K562 (cell line): ENCODE data around the gene MAP3K7CL. TPM values are rescaled to one million over a fixed set of nuclear protein-coding genes. Genes with fewer than 3 reads are reported as not detected.

ENCODE experiments used
- ATAC-seq: fragments of 200-7000 bp; cut with Tn5 transposase; 3 replicates; pipeline ENCODE4 v1.9.1; 2020; ENCODE audit warnings: moderate library complexity
- BruUV-seq: library from RNA; stranded (reverse); fragments of 400-500 nt; replicated peaks from 2 replicates; lab custom pipeline; 2021; lab: Mats Ljungman, UMichigan
- CTCF ChIA-PET: fragments of 300-600 bp; formaldehyde crosslinking; extraction: SDS; loops from one replicate; lab custom pipeline; 2021; ENCODE audit warnings: low intra/inter-chr PET ratio; lab: Yijun Ruan, JAX
- POLR2A ChIA-PET: fragments of 300-600, 350-650 bp; sonication (Branson Sonifier 250); formaldehyde crosslinking; extraction: SDS; loops from one replicate; lab custom pipeline; 2021; ENCODE audit warnings: antibody characterized with exemption, inconsistent platforms; lab: Yijun Ruan, JAX
- DNase-seq, 4 experiments: peaks; one replicate each; pipeline versions ENCODE4 v3.0.0 to v3.0.0-alpha.2; 2011 to 2018; ENCODE audit warnings: low spot score in 3 of 4, mixed read lengths in 3 of 4; ENCODE audit errors: extremely low read depth in 1 of 4
- FAIRE-seq: peaks from 2 replicates; lab custom pipeline; 2011; peaks lifted over from hg19 to GRCh38; lab: Jason Lieb, UNC
- H2AFZ ChIP-seq: 2 replicates; pipeline ENCODE4 v1.6.0; 2011; ENCODE audit warnings: low read depth, low read length, control low read depth, inconsistent platforms
- H3K27ac ChIP-seq: fragments of 200-600 bp; 3 replicates; pipeline ENCODE4 v1.8.0; 2011; ENCODE audit warnings: low read depth, mild to moderate bottlenecking, control low read depth, inconsistent platforms, low read length, moderate library complexity, mixed read lengths; ENCODE audit errors: extremely low read depth
- H3K27me3 ChIP-seq, 2 experiments: fragments of 300-600 bp in 1 of 2; 2 replicates in 1 of 2; 3 replicates in 1 of 2; pipeline versions ENCODE4 v1.6.0 to v1.8.0; 2011; ENCODE audit warnings: inconsistent platforms in 2 of 2, low read length in 2 of 2, mild to moderate bottlenecking in 1 of 2, mixed read lengths in 1 of 2, moderate library complexity in 1 of 2; ENCODE audit not compliant: control insufficient read depth in 2 of 2, insufficient read depth in 2 of 2
- H3K36me3 ChIP-seq: fragments of 300-600 bp; 3 replicates; pipeline ENCODE4 v1.8.0; 2011; ENCODE audit warnings: mild to moderate bottlenecking, low read length, inconsistent platforms; ENCODE audit not compliant: control insufficient read depth, insufficient read depth
- H3K4me1 ChIP-seq, 2 experiments: fragments of 200-600 bp in 1 of 2; replicated peaks in 1 of 2; 2 replicates in 1 of 2; 3 replicates in 1 of 2; pipeline versions ENCODE4 v1.5.1 to v1.8.0; 2011; ENCODE audit warnings: inconsistent platforms in 2 of 2, low read length in 2 of 2, mild to moderate bottlenecking in 1 of 2, mixed read lengths in 1 of 2, moderate library complexity in 1 of 2; ENCODE audit not compliant: control insufficient read depth in 2 of 2, insufficient read depth in 2 of 2
- H3K4me2 ChIP-seq: 2 replicates; pipeline ENCODE4 v1.6.1; 2011; ENCODE audit warnings: low read length, control low read depth, inconsistent platforms, mixed read lengths; ENCODE audit not compliant: insufficient read depth
- H3K4me3 ChIP-seq: fragments of 200-600 bp; sonication (generic), shearing (Covaris generic); 2 replicates; pipeline ENCODE4 v1.5.1; 2016; ENCODE audit warnings: control low read depth, inconsistent platforms
- H3K79me2 ChIP-seq: fragments of 200-600 bp; 3 replicates; pipeline ENCODE4 v1.8.0; 2011; ENCODE audit warnings: low read length, inconsistent platforms; ENCODE audit not compliant: control insufficient read depth, insufficient read depth
- H3K9ac ChIP-seq, 2 experiments: 2 replicates each; pipeline versions ENCODE4 v1.6.0 to v1.6.1; 2011; ENCODE audit warnings: low read depth in 2 of 2, low read length in 2 of 2, control low read depth in 1 of 2, inconsistent platforms in 1 of 2, mild to moderate bottlenecking in 1 of 2, mixed read lengths in 1 of 2; ENCODE audit not compliant: insufficient read depth in 1 of 2
- H3K9me1 ChIP-seq: one replicate; pipeline ENCODE4 v1.6.0; 2011; ENCODE audit warnings: inconsistent platforms, mild to moderate bottlenecking, low read length, moderate library complexity; ENCODE audit not compliant: control insufficient read depth, insufficient read depth
- H3K9me3 ChIP-seq: replicated peaks from 2 replicates; pipeline ENCODE4 v1.5.1; 2011; ENCODE audit warnings: low read depth, low read length, inconsistent platforms; ENCODE audit not compliant: control insufficient read depth, insufficient read depth
- H4K20me1 ChIP-seq: replicated peaks from 2 replicates; pipeline ENCODE4 v1.6.1; 2011; ENCODE audit warnings: low read length, inconsistent platforms, mixed read lengths; ENCODE audit not compliant: control insufficient read depth, insufficient read depth
- BCLAF1 ChIP-seq, 2 experiments: fragments of 450-650 bp in 1 of 2; IDR thresholded peaks; 2 replicates each; pipeline ENCODE4 v1.6.1; 2011 to 2017; ENCODE audit warnings: low read depth in 2 of 2, antibody characterized with exemption in 1 of 2, borderline replicate concordance in 1 of 2, low read length in 1 of 2, mild to moderate bottlenecking in 1 of 2, mixed read lengths in 1 of 2; ENCODE audit not compliant: control insufficient read depth in 1 of 2
- CCAR2 ChIP-seq: fragments of 200-400 bp; formaldehyde crosslinking; IDR thresholded peaks from 2 replicates; pipeline ENCODE4 v1.6.1; 2017; ENCODE audit warnings: mild to moderate bottlenecking, low read depth, low read length
- MBD2 ChIP-seq: sonication (generic); IDR thresholded peaks from 2 replicates; pipeline ENCODE4 v1.6.1; 2016; ENCODE audit warnings: low read depth, borderline replicate concordance
- SAFB ChIP-seq: fragments of 200-400 bp; formaldehyde crosslinking; IDR thresholded peaks from 2 replicates; pipeline ENCODE4 v1.6.1; 2017; ENCODE audit warnings: low read depth, low read length, borderline replicate concordance
- SMAD2 ChIP-seq: fragments of 150-350 bp; IDR thresholded peaks from 2 replicates; pipeline ENCODE4 v1.6.1; 2014; ENCODE audit warnings: low read depth, mild to moderate bottlenecking, low read length
- TCF7 ChIP-seq: sonication (generic); IDR thresholded peaks from 2 replicates; pipeline ENCODE4 v1.6.1; 2016; ENCODE audit warnings: antibody characterized with exemption, borderline replicate concordance
- ZBTB26 ChIP-seq: fragments of 450-650 bp; formaldehyde crosslinking; IDR thresholded peaks from 2 replicates; pipeline ENCODE4 v1.4.0; 2022; ENCODE audit warnings: missing genetic modification characterization
- in situ Hi-C: fragments of 300-500 bp; cut with MboI; formaldehyde crosslinking; loops from 4 replicates; pipeline ENCODE4 v1.15.0; 2018; ENCODE audit warnings: inconsistent platforms, mixed read lengths
- intact Hi-C: fragments of 100-400 bp; cut with micrococcal nuclease; formaldehyde crosslinking; loops from 2 replicates; pipeline ENCODE4 v1.14.2; 2022
- polyA plus RNA-seq, 8 experiments: library from polyadenylated mRNA; depleted of rRNA in 4 of 8; stranded (reverse) in 5 of 8; unstranded in 3 of 8; fragments of >200 nt; fragmentation: Nextera tagmentation in 2 of 8; fragmentation: Illumina TruSeq in 1 of 8; extraction: Ambion mirVana in 2 of 8; extraction: Trizol in 1 of 8; gene quantifications; 2 replicates each; pipeline versions ENCODE4 v1.2.1 to v1.2.3, GENCODE V29; 2011 to 2014; ENCODE audit warnings: inconsistent platforms in 1 of 8, missing spikeins in 1 of 8
- total RNA-seq, 7 experiments: library from RNA; depleted of rRNA in 6 of 7; stranded (reverse); fragments of >200 nt in 6 of 7; fragmentation: Illumina TruSeq in 2 of 7; extraction: Trizol in 2 of 7; gene quantifications; 2 replicates each; pipeline versions ENCODE4 v1.2.1 to v1.2.3, GENCODE V29; 2011 to 2021; ENCODE audit warnings: low replicate concordance in 1 of 7

Gene MAP3K7CL
- total and polyA plus RNA-seq, 9 of the 15 experiments (the other 6 are each of a cell fraction or from before 2014, with no cell fraction given), result 0.13 to 0.15 (median 0.14) TPM; not detected in 6

- Histone ChIP-seq H3K9me1 (no peaks in the 10 kb centered on the region), H3K9ac (no peak overlapping the region), H3K9me3 (no peaks in the 10 kb centered on the region), H3K4me3 (no peak overlapping the region), H3K4me1 (no peaks in the 10 kb centered on the region), H2AFZ (no peak overlapping the region), H3K4me2 (no peak overlapping the region), H3K79me2 (no peaks in the 10 kb centered on the region), H4K20me1 (no peaks in the 10 kb centered on the region), H3K36me3 (no peaks in the 10 kb centered on the region), H3K27me3 (peaks cover 4 to 16% of the 10 kb centered on the region in 2 experiments; a peak in 3 of 5 replicates), H3K27ac (no peak overlapping the region)
- TF ChIP-seq MBD2 (no peak), CCAR2 (no peak), ZBTB26 (no peak), SMAD2 (no peak), SAFB (no peak), BCLAF1 (IDR thresholded peaks at IDR 0.05; ENCODE audit: borderline replicate concordance in 1 of 2, control insufficient read depth in 1 of 2, low read depth in 2 of 2, low read length in 1 of 2) (no peak), TCF7 (no peak)
- FAIRE-seq (no peak), ATAC-seq (no peak), DNase-seq (no peak)
- no TSS peak for BruUV-seq
- POLR2A ChIA-PET, result no interaction called here
- in situ Hi-C loops, result no loop called here
- CTCF ChIA-PET, result interaction anchor here (0.6 kb wide), 1 partner anchor 11 kb away, joined by 3 read pairs; no protein-coding TSS in a partner anchor
- intact Hi-C loops, result no loop called here
Observed at GRCh38 chr21:29209696-29210095, 79.3 kb downstream of the MAP3K7CL start.
